Peyer's patch (tissue), 4 donors: ENCODE results near the gene SCAMP4. TPM values are rescaled to one million over a fixed set of nuclear protein-coding genes. Genes with fewer than 3 reads are reported as not detected.

Source experiments
- DNase-seq, 3 donors: peaks; one replicate each; pipeline ENCODE4 v3.0.0-alpha.2; 2017 to 2019
- H3K27ac ChIP-seq, 4 donors: fragments of 200-600 bp; sonication (generic); one replicate each; pipeline ENCODE4 v1.5.1; 2016 to 2019
- H3K27me3 ChIP-seq, 2 donors: fragments of 200-600 bp; sonication (generic); one replicate each; pipeline ENCODE4 v1.5.1; 2019
- H3K36me3 ChIP-seq, 3 donors: fragments of 200-600 bp; sonication (generic); one replicate each; pipeline ENCODE4 v1.5.1; 2016 to 2019
- H3K4me1 ChIP-seq, 4 donors: fragments of 200-600 bp; sonication (generic); one replicate each; pipeline ENCODE4 v1.5.1; 2016 to 2019
- H3K4me3 ChIP-seq, 4 donors: fragments of 200-600 bp; sonication (generic); 1 replicate in 3 of 4; 2 replicates in 1 of 4; pipeline ENCODE4 v1.5.1; 2016 to 2019; ENCODE audit warnings: mild to moderate bottlenecking in 1 of 4
- H3K9me3 ChIP-seq, 4 donors: fragments of 200-600 bp; sonication (generic); one replicate each; pipeline ENCODE4 v1.5.1; 2016 to 2019; ENCODE audit warnings: mild to moderate bottlenecking in 1 of 4
- POLR2A ChIP-seq, 2 donors: fragments of 450-650 bp; IDR thresholded peaks; one replicate each; pipeline ENCODE4 v1.5.1; 2017; ENCODE audit warnings: antibody characterized with exemption in 2 of 2, mild to moderate bottlenecking in 2 of 2, moderate library complexity in 2 of 2
- total RNA-seq, 4 donors: library from RNA; depleted of rRNA; stranded (reverse); fragments of >200 nt; gene quantifications; one replicate each; pipeline ENCODE4 v1.1.0, GENCODE V29; 2016
- TF ChIP-seq, protein P1 (sequence below), 6 experiments: fragments of 450-650 bp in 4 of 6; fragments of 200-600 bp in 2 of 6; sonication (generic) in 1 of 6; IDR thresholded peaks; one replicate each; pipeline ENCODE4 v1.5.1; 2017 to 2019; ENCODE audit warnings: antibody characterized with exemption in 6 of 6, mild to moderate bottlenecking in 3 of 6, moderate library complexity in 1 of 6

The SCAMP4 gene
- total RNA-seq, 4 donors from 2014 or later = 45.4 to 62.6 (median 57.0) TPM

- H3K4me3 ChIP-seq = peak overlapping the region; percentile 78 to 95 (median 88)
- H3K9me3 ChIP-seq = no peaks in the 10 kb centered on the region
- no peak for TF ChIP-seq POLR2A (IDR thresholded peaks at IDR 0.05)
- TF ChIP-seq, protein P1, sequence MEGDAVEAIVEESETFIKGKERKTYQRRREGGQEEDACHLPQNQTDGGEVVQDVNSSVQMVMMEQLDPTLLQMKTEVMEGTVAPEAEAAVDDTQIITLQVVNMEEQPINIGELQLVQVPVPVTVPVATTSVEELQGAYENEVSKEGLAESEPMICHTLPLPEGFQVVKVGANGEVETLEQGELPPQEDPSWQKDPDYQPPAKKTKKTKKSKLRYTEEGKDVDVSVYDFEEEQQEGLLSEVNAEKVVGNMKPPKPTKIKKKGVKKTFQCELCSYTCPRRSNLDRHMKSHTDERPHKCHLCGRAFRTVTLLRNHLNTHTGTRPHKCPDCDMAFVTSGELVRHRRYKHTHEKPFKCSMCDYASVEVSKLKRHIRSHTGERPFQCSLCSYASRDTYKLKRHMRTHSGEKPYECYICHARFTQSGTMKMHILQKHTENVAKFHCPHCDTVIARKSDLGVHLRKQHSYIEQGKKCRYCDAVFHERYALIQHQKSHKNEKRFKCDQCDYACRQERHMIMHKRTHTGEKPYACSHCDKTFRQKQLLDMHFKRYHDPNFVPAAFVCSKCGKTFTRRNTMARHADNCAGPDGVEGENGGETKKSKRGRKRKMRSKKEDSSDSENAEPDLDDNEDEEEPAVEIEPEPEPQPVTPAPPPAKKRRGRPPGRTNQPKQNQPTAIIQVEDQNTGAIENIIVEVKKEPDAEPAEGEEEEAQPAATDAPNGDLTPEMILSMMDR (IDR thresholded peaks at IDR 0.05) = no peak
- H3K27me3 ChIP-seq = no peaks in the 10 kb centered on the region
- peak overlapping the region; percentile 90 to 98 (median 98) for H3K27ac ChIP-seq
- no peaks in the 10 kb centered on the region for H3K36me3 ChIP-seq
- peaks cover 0 to 40% (median 26%) of the 10 kb centered on the region in 4 donors for H3K4me1 ChIP-seq
- DNase-seq = peak in 1 of 3 donors; percentile 51
Observed at GRCh38 chr19:1942934-1943555, 37.8 kb downstream of the SCAMP4 start.

- H3K27ac ChIP-seq = peak overlapping the region in 2 of 4 donors; percentile 5 to 97
Observed at GRCh38 chr19:1943661-1944087, 38.5 kb downstream of the SCAMP4 start.

GRCh38 chr19:1944088-1944915 is 39.1 kb downstream of the SCAMP4 start:
- Histone ChIP-seq H3K9me3 (no peaks in the 10 kb centered on the region), H3K27me3 (no peaks in the 10 kb centered on the region), H3K4me1 (peaks cover 0 to 40% (median 26%) of the 10 kb centered on the region in 4 donors), H3K4me3 (peak overlapping the region in 1 of 4 donors; percentile 93), H3K27ac (peak overlapping the region in 2 of 4 donors; percentile 5 to 97), H3K36me3 (no peaks in the 10 kb centered on the region)
- TF ChIP-seq, protein P1 (IDR thresholded peaks at IDR 0.05) = no peak
- no peak for TF ChIP-seq POLR2A (IDR thresholded peaks at IDR 0.05)
- DNase-seq = no peak

More at GRCh38 chr19:1943661-1944087, 38.5 kb downstream of the SCAMP4 start:
- no peaks in the 10 kb centered on the region for H3K36me3 ChIP-seq
- H3K9me3 ChIP-seq = no peaks in the 10 kb centered on the region
- H3K27me3 ChIP-seq = no peaks in the 10 kb centered on the region
- DNase-seq = no peak
- H3K4me1 ChIP-seq = peaks cover 0 to 40% (median 26%) of the 10 kb centered on the region in 4 donors
- no peak for TF ChIP-seq POLR2A (IDR thresholded peaks at IDR 0.05)
- TF ChIP-seq, protein P1 (IDR thresholded peaks at IDR 0.05) = no peak
- H3K4me3 ChIP-seq = peak overlapping the region in 2 of 4 donors; percentile 78 to 93

GRCh38 chr19:1944916-1945561 is 39.8 kb downstream of the SCAMP4 start:
- Histone ChIP-seq H3K36me3 (peaks cover 0 to 4% (median 0%) of the 10 kb centered on the region in 3 donors), H3K9me3 (no peaks in the 10 kb centered on the region), H3K27ac (peak overlapping the region in 1 of 4 donors; percentile 97), H3K4me3 (no peak overlapping the region), H3K4me1 (peaks cover 0 to 33% (median 23%) of the 10 kb centered on the region in 4 donors), H3K27me3 (no peaks in the 10 kb centered on the region)
- DNase-seq = no peak
- no peak for TF ChIP-seq POLR2A (IDR thresholded peaks at IDR 0.05)
- TF ChIP-seq, protein P1 (IDR thresholded peaks at IDR 0.05) = no peak

DNA sequence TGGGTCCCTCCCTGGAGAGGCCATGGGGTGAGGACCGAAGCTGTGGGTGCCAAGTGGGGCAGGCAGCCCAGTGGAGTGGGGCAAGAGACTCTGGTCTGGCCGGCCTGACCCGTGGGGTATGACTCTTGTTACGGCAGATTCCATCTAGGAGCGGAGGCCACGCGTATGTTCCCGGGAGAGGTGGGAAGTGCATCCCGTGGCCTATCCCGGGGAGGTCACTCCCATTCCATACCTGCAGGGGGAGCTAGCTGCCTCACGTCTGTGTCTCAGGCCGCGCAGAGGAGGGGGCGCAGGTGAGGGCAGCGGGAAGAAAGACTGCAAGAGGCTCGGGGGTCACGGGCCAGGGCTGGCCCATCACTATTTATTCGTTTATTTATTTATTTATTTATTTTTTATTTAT is 40.7 kb downstream of the SCAMP4 start:
- H3K27me3 ChIP-seq = no peaks in the 10 kb centered on the region
- H3K4me3 ChIP-seq = no peak overlapping the region
- TF ChIP-seq POLR2A (IDR thresholded peaks at IDR 0.05) = no peak
- TF ChIP-seq, protein P1 (IDR thresholded peaks at IDR 0.05) = peak; percentile 9 to 50 (median 38)
- no peak overlapping the region for H3K27ac ChIP-seq
- H3K9me3 ChIP-seq = no peaks in the 10 kb centered on the region
- peaks cover 0 to 4% (median 0%) of the 10 kb centered on the region in 3 donors for H3K36me3 ChIP-seq
- H3K4me1 ChIP-seq = peaks cover 0 to 31% (median 21%) of the 10 kb centered on the region in 4 donors
- peak in 2 of 3 donors; percentile 58 to 66 for DNase-seq
